GM21619 (cell line): ENCODE results near the gene PANX3.
"Not testable (repeated sequence)": the region's sequence is repeated elsewhere in the genome, so short reads cannot be mapped to it uniquely, and the experiment has no call there.

Experiments
- ATAC-seq: cut with Tn5 transposase; IDR thresholded peaks from one replicate; pipeline ENCODE4 v1.9.1; 2021; ENCODE audit not compliant: unreplicated experiment

PANX3 gene, protein sequence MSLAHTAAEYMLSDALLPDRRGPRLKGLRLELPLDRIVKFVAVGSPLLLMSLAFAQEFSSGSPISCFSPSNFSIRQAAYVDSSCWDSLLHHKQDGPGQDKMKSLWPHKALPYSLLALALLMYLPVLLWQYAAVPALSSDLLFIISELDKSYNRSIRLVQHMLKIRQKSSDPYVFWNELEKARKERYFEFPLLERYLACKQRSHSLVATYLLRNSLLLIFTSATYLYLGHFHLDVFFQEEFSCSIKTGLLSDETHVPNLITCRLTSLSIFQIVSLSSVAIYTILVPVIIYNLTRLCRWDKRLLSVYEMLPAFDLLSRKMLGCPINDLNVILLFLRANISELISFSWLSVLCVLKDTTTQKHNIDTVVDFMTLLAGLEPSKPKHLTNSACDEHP

GRCh38 chr11:124611064-124611463 lies at the start of gene PANX3:
Gene PANX3 (plus strand): TSS chr11:124611428. CDS start chr11:124611557, 129 bp downstream.
- no peak for ATAC-seq

DNA sequence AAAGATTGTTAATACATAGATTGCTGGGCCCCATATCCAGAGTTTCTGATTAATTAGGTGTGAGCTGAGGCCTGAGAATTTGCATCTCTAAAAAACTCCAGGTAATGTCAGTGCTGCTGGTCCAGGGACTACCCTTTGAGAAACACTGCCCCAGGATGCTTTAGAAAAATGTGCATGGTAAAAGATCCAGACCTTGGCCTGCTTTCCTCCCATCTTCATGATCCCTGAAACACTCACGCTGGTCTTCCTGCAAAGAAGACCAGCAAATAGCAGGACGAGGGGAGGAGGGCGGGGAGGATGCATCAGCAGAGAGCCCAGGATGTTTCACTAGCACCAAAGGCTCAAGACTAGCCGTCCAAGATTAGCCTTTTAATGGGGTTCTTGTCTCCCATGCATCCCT lies 41.5 kb upstream of the PANX3 start, which contains the start of gene OR8A1:
Gene OR8A1, plus strand, starts transcription at position 301 of the 400 bp plus-strand sequence. CDS start 123 bp downstream, outside the sequence.
- no peak for ATAC-seq

DNA sequence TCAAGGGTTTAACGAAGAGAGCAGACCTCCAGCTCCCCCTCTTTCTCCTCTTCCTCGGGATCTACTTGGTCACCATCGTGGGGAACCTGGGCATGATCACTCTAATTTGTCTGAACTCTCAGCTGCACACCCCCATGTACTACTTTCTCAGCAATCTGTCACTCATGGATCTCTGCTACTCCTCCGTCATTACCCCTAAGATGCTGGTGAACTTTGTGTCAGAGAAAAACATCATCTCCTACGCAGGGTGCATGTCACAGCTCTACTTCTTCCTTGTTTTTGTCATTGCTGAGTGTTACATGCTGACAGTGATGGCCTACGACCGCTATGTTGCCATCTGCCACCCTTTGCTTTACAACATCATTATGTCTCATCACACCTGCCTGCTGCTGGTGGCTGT lies 41.1 kb upstream of the PANX3 start:
- no peak for ATAC-seq

- ATAC-seq: no peak
These were observed 33.4 kb upstream of the PANX3 start for GRCh38 chr11:124577716-124578427.

DNA sequence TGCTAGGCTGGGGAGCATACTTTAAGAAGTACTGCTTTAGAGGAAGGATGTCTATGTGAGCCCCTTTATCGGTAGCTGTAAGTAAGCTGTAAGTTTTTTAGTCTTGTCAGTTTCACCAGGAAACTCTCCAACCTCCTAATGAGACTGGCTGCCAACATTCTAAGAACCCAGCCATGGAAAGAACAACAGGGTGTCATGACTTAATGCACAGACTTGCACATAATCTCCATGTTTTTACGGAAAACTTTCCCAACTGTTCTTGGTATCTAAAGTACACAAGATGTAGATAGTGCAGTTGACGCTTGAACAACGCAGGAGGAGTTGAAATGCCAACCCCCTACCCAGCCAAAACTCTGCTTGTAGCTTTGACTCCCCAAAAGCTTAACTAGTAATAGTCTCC lies 32.5 kb upstream of the PANX3 start:
- no peak for ATAC-seq

- no peak for ATAC-seq
These were observed 29.4 kb upstream of the PANX3 start for GRCh38 chr11:124581817-124582216.

- ATAC-seq: no peak
These were observed 28.7 kb upstream of the PANX3 start for GRCh38 chr11:124582565-124582964.

DNA sequence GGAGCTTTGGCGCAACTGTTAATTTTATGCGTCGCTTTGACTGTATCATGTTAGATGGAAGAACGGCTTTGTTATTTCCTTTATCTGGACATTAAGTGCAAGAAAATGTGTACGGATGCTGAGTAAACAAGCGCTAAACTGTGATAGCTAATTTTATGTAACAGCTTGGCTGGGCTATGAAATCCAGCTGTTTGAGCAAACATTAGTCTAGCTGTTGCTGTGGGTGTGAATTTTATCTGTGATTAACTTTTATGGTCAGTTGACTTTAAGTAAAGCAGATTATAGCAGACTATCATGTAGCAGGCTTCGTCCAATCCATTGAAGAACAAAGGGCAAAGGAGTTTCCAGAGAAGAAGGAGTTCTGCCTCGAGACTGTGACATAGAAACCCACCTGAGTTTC lies 27.4 kb upstream of the PANX3 start:
- no peak for ATAC-seq

GRCh38 chr11:124584681-124585372 lies 26.4 kb upstream of the PANX3 start:
- ATAC-seq: no peak

- no peak for ATAC-seq
These were observed 24.9 kb upstream of the PANX3 start for GRCh38 chr11:124586238-124586860.

DNA sequence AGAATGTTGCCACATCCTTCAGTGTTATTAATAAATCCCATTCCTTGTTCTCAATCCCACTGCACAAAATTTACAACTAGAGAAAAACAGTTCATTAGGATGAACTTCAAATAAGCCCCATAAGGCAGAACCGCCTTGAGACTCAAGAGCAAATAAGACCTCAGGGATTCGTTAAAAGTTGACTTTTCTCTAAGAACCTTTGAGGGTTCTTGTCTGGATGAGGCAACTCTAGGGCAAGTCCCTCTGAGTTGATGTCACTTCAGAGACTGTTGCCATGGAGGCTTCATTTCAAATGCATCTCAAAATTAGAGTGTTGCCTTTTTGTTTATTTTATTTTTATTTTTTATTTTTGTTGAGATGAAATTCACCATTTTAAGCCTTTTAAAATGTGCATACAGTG lies 19.8 kb upstream of the PANX3 start:
- no peak for ATAC-seq

- ATAC-seq: no peak
These were observed 18.6 kb upstream of the PANX3 start for GRCh38 chr11:124592627-124593026.

GRCh38 chr11:124595302-124595701 lies 15.9 kb upstream of the PANX3 start:
- no peak for ATAC-seq

- ATAC-seq: no peak
These were observed 13.6 kb upstream of the PANX3 start for GRCh38 chr11:124597626-124598025.

GRCh38 chr11:124600621-124601320 lies 10.5 kb upstream of the PANX3 start:
- no peak for ATAC-seq

DNA sequence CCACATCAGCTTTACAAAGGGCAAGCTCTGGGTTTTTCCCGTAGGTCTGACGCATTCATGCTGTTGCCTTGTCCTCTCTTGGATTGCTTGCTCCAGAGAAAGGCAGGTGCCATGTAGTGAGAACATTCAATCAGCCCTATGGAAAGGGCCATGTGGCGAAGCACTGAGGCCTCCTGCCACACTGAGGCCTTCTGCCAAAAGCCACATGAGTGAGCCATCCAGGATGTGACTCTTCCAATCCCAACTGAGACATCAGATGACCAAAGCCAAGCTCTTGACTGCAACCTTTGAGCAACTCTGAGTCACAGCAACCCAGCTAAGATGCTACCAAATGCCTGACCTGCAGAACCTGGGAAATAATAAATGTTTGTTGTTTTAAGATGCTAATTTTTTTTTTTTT lies 9.0 kb upstream of the PANX3 start:
- no peak for ATAC-seq

DNA sequence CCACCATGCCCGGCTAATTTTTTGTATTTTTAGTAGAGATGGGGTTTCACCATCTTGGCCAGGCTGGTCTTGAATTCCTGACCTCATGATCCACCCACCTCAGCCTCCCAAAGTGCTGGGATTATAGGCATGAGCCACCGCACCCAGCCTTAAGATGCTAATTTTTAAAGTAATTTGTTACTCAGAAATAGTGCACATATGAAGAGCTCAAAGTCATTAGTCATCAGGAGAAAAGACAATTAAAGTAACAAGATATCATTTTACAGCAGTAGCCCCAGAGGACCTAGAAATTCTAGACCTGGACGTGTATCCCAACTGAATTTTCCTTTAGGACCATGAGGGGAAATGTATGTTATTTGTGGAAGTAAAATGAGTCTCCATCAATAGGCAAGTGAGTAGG lies 8.5 kb upstream of the PANX3 start:
- not testable (repeated sequence) for ATAC-seq

GRCh38 chr11:124605719-124606118 lies 5.5 kb upstream of the PANX3 start:
- no peak for ATAC-seq

GRCh38 chr11:124608147-124608546 lies 3.1 kb upstream of the PANX3 start:
- ATAC-seq: no peak

DNA sequence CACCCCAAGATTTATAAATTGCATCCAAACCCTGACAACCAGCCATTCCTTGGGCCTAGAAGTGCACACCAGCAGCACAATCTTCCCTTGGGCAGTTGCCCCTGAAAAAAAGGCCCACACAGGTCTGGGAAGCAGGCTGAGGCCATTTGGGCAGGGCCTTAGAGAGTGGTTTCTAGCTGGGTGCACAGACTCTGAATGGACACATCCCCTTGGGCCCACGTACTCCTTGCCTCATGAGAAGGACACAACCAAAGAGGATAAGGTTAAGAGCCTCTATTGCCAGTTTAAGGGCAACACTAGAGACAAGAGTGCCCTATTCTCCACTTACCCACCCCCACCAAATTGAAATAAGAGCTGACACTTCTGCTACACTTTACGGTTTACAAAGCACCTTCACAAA lies 933 bp upstream of the PANX3 start:
- no peak for ATAC-seq

GRCh38 chr11:124612045-124612444 lies 817 bp downstream of the PANX3 start:
- ATAC-seq: no peak
